ENCODE results near the gene ZNF415.
"Not testable (repeated sequence)": the region's sequence is repeated elsewhere in the genome, so short reads cannot be mapped to it uniquely, and the experiment has no call there.

The ZNF415 gene

DNA sequence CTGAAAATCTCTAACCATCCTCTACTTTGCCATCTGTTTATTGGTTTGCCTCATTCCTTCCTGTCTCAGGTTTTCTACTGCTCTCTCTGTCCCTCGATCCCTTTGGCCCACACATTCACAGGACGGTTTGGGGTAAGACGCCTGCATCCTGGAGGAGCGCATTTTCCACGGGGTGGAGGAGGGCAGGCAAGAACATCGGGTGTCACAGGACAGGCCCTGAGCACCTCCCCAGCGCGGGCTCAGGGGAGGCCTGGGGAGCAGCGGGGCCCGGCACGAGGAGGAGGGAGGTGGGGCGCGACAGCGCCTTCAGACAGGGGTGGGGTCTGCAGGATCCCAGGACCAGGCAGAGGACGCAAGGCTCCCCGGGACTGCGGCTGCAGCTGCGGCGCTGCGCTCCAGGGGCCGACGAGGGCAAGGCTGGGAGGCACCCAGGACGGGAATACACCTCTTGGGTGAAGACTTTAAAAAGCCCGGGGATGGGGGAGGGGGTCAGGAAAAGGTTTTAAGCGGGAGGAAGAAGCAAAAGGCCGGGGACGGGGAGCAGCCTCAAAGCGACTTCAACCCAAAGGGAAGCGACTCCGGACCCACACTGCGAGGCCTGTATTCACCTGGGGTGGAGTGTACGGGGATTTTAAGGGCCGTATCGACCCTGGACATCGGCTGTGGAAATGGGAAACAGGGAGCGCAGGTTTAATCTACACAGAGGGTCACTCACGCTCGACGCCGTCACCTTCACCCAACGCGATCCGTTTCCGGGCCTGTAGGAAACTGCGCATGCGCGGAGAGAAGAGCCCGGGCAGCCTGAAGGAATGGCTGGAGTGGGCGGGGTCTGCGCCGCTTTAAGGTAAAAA is at the start of gene ZNF415:
ZNF415 (minus strand) TSS at position 770 of the 851 bp plus-strand sequence. CDS start 10,234 bp downstream, outside the sequence.
- no peak for DNase-seq

DNA sequence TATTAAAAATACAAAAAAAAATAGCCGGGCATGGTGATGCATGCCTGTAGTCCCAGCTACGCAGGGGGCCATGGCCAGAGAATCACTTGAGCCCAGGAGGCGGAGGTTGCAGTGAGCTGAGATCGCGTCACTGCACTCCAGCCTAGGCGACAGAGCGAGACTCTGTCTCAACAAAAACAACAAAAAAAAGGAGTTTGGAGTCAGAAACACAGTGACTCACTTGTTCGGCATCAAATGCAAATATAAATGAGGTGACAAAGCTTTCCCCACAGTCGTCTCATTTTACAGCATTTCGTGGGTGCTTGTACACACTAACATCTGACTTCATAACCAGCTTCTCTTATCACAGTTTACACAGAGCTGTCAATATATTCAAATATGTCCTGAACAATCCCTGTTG is 49.5 kb upstream of the ZNF415 start:
- no peak for DNase-seq

DNA sequence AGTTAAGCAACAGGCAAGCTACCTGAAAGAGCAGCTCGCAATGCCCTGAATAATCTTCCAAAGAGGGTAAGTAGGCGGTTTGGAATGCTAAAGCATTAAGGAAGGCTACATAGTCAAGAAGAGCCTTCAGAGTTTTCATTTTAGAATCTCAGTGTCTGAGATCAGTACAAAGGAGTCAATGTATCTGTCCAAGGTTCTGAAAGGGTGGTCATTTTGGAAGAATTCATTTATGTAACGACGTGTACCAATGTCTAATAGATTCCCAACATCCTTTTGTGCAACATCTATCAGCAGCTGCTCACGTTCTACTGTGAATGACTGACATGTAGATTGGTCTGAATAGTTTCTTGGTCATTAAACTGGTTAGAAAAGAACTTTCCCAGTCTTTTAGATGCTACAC is 45.3 kb upstream of the ZNF415 start:
- no peak for DNase-seq

- no peak for DNase-seq
Observed at GRCh38 chr19:53172889-53173288, 40.2 kb upstream of the ZNF415 start.

DNA sequence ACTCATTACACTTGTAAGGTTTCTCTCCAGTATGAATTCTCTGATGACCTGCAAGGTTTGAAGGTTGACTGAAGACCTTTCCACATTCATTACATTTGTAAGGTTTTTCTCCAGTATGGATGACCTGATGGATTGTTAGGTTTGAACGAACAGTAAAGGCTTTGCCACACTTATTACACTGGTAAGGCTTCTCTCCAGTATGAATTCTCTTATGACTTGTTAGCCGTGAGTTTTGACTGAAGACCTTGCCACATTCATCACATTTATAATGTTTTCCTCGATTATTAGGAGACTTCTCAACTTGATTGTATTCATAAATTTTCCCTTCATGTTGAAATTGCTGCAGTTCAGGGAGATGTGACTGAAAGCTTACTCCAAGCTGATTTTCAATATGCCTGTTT is 33.0 kb upstream of the ZNF415 start:
- no peak for DNase-seq

GRCh38 chr19:53161123-53161522 is 28.4 kb upstream of the ZNF415 start:
- DNase-seq = no peak

- no peak for DNase-seq
Observed at GRCh38 chr19:53160350-53160749, 27.6 kb upstream of the ZNF415 start.

GRCh38 chr19:53158119-53158656 is 25.5 kb upstream of the ZNF415 start:
- no peak for DNase-seq

- no peak for DNase-seq
Observed at GRCh38 chr19:53157626-53158025, 24.9 kb upstream of the ZNF415 start.

DNA sequence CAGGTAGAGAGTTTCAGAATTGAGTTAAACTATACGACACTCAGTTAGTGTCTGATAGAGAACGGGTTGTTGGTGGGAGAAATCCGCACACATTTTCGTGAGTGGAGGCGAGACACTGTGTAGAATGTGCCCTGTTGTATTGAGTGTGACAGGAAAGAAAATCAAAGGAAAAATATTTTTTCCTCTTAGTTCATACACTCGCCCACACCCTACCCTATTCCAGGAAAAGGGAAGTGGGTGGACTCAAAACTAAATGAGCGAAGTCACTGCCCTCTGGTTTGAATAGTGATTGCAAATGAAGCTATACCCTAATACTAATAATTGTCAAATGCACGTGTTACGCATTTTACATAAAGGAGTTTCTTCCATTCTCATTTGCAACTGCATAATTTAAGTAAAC is 24.1 kb upstream of the ZNF415 start:
- no peak for DNase-seq

DNA sequence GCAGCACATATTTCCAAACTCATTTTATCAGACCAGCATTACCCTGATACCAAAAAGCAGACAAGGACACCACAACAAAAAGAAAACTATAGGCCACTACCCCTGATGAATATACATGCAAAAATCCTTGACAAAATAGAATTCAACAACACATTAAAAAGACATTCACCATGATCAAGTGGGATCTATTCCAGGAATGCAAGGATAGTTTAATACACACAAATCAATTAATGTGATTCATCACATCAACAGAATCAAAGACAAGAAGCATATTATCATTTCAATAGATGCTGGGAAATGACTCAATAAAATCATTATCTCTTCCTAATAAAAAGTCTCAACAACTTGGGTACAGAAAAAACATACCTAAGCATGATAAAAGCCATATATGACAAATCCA is 14.9 kb upstream of the ZNF415 start:
- no peak for DNase-seq

GRCh38 chr19:53140351-53140750 is 7.6 kb upstream of the ZNF415 start:
- DNase-seq = no peak

DNA sequence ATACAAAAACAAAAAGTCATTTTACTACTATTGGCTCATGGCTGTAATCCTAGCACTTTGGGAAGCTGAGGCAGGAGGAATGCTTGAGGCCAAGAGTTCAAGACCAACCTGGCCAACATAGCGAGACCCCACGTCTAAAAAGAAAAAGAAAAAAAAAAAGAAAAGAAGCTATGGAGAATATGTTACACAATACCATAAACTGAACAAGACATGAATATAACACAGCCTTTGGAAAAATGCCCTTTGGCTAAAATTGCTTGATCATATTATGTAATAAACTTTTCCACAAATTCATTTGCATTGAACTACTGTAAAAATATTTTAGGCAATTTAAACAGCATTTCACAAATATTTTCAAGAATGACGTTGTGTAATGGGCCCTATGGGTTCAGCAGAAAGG is 3.7 kb upstream of the ZNF415 start:
- DNase-seq = no peak

DNA sequence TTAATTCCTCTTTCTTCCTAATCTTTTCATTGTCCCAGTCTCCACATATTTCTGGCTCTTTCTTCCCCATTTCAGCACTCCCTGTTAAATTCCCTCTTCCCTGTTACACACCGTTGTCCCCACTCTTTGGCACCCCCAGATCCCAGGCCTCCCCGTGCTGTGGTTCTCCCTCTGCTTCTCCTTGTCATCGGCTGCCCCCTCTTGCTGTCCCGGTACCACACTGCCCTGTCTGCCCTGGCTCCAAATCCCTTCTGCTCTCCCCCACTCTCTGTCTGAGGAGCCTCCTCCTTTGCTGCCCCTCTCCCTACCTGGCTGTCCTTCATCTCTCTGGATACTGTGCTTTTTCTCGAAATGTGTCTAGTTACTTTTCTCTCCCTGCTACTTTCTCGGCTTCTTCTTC is 983 bp downstream of the ZNF415 start:
- no peak for DNase-seq

DNA sequence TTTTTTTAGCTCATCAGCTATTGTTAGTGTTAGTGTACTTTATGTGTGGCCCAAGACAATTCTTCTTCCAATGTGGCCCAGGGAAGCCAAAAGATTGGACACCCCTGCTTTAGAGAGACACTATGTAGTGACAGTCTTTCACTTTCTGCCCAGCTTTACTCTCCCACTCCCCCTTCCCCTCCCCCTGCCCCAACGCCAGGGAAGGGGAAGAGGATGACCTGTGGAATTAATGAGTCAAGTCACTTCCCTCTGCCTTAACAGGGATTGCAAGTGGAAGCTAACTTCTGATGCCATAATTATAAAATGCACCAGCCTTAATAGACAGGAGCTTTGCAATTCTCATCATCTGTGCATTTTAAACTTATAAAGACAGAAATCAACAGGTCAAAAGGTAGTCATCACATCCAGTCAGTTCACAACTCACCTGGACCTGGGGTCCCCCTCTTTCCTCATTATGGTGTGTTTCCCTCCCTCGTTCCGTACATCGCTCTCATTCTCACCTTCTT is 1.6 kb downstream of the ZNF415 start:
- DNase-seq = no peak

DNA sequence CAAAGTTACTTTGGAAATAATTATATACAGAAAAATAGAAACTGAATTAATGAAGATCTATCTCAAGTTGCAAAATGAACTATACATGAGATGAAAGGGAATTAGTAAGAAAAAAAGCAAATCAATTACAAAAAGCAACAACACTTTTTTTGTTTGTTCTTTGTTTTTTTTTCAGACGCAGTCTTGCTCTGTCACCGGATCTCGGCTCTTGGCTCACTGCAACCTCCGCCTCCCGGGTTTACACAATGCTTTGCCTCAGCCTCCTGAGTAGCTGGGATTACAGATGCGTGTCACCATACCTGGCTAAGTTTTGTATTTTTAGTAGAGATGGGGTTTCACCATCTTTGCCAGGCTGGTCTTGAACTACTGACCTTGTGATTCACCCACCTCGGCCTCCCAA is 2.2 kb downstream of the ZNF415 start:
- DNase-seq = no peak

- DNase-seq = not testable (repeated sequence)
Observed at GRCh38 chr19:53126733-53127526, 5.8 kb downstream of the ZNF415 start.

DNA sequence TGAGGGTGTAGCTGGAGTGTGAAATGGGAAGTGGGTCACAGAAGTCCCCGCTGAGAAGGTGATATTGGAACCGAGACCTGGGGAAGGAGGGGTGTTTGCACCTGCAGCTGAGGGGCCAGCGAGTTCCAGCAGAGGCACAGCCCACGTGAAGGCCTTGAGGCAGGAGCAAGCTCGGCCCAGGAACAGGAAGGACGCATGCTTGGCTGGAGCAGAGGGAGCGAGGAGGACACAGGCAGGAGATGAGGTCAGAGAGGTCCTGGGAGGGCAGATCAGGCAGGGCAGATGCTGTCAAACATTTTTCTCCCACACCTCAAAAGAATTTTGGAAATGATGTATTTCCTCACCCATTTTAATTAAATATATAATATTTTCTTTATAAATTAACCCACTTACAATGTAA is 9.3 kb downstream of the ZNF415 start:
- no peak for DNase-seq

DNA sequence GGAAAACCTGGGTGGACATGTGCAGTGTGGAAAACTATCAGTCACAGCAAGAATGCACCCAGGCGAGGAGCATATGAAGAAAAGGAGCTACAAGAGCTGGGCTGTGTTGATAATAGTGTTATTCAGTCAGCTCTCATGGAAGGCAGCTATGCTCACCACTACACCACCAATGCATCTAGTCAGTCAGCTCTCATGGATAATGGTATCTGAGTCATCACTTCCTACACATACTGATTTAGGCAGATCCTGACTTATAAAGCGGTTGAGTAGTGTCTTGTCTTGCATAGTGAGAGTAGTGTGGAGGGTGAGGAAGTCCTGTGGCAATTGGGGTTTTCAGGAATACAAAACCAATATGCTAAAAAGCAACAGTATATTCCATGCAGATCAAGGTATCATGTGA is 20.4 kb downstream of the ZNF415 start:
- DNase-seq = no peak

DNA sequence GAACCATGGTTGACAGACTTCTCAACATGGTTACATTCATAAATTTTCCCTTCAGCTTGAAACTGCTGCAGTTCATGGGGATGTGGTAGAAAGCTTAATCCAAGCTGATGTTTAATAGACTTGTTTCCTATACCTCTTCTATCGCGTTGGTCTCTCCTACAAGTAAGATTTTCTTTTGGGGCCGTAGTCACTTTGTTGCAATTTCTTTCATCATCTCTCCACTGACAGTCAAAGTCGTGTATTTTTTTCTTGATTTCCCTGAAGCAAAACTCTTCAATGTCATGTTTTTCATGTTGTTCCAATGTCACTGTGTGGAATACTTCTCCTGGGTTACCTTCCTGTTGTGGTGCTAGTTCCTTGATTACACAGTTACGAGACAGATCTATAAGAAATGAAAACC is 23.2 kb downstream of the ZNF415 start:
- DNase-seq = no peak

DNA sequence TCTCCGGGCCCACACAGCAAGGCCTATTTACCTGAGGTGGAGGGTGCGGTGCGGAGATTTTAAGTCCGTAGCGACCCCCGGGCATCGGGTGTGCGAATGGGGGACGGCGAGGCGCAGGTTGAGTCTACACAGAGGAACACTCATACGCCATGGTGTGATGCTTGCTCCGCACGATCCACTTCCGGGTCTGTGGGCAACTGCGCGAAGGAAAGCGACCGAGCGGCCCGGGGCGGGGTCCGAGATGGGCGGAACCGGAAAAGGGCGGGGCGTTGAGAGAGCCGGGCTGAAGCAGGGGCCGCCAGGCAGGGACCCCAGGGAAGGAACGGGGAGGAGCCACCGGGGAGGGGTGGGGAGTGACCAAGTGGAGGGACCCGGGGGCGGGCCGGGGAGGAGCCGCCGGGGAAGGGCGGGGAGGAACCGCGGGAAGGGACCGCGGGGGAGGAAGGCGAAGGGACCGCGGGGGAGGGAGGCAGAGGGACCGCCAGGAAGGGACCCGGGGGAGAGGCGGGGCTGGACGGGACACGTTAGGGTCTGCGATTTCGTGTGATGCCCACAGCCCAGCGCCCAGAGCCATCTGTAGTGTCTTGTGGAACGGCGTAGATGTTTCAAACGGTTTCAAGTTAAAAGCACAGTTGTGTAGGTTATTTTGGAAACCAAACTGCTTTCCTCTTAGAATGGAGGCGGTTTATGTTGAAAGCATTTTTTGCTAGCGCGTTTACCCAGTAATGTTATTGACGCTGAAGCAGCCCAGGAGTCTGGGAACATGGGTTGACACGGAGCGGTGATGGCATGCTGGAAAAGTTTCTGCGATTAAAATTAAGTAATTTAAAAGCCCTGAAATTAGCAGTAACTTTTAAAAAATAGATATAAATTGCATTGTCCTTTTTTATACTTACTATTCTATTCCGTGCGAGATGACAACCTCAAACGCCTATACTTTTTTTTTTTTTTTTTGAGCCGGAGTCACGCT is 29.2 kb downstream of the ZNF415 start, which contains the start of gene ZNF160:
ZNF160 (minus strand) TSS at position 189 of the 970 bp plus-strand sequence. CDS start 17,146 bp downstream, outside the sequence.
- DNase-seq = peak; percentile 86

GRCh38 chr19:53102756-53103233 is 29.9 kb downstream of the ZNF415 start:
- no peak for DNase-seq
